DMS 273 (cell line): ENCODE data around the gene PIK3R6.
"Not testable (repeated sequence)": the region's sequence is repeated elsewhere in the genome, so short reads cannot be mapped to it uniquely, and the experiment has no call there.

Experiments used
- DNase-seq: peaks from one replicate; lab custom pipeline; 2025; ENCODE audit not compliant: unreplicated experiment; lab: John Stamatoyannopoulos, UW

Gene PIK3R6

GRCh38 chr17:8894202-8894671, 26.8 kb upstream of the PIK3R6 start:
- no peak for DNase-seq

GRCh38 chr17:8893621-8894201, 26.2 kb upstream of the PIK3R6 start:
- no peak for DNase-seq

GRCh38 chr17:8893059-8893458, 25.6 kb upstream of the PIK3R6 start:
- no peak for DNase-seq

GRCh38 chr17:8892338-8892690, 24.8 kb upstream of the PIK3R6 start:
- no peak for DNase-seq

GRCh38 chr17:8890671-8891070, 23.2 kb upstream of the PIK3R6 start:
- DNase-seq = no peak

- no peak for DNase-seq
Observed at GRCh38 chr17:8889458-8890210, 22.2 kb upstream of the PIK3R6 start.

- no peak for DNase-seq
Observed at GRCh38 chr17:8888704-8889302, 21.3 kb upstream of the PIK3R6 start.

- no peak for DNase-seq
Observed at GRCh38 chr17:8887834-8888703, 20.6 kb upstream of the PIK3R6 start.

GRCh38 chr17:8887301-8887700, 19.8 kb upstream of the PIK3R6 start:
- DNase-seq = no peak

GRCh38 chr17:8885967-8886684, 18.7 kb upstream of the PIK3R6 start:
- DNase-seq = no peak

- DNase-seq = not testable (repeated sequence)
Observed at GRCh38 chr17:8885163-8885966, 17.9 kb upstream of the PIK3R6 start.

- no peak for DNase-seq
Observed at GRCh38 chr17:8884336-8884990, 17.0 kb upstream of the PIK3R6 start.

- no peak for DNase-seq
Observed at GRCh38 chr17:8883353-8883752, 15.9 kb upstream of the PIK3R6 start.

GRCh38 chr17:8881606-8882005, 14.1 kb upstream of the PIK3R6 start:
- DNase-seq = no peak

GRCh38 chr17:8880466-8880865, 13.0 kb upstream of the PIK3R6 start:
- DNase-seq = no peak

- no peak for DNase-seq
Observed at GRCh38 chr17:8879410-8879809, 11.9 kb upstream of the PIK3R6 start.

GRCh38 chr17:8877984-8878383, 10.5 kb upstream of the PIK3R6 start:
- no peak for DNase-seq

GRCh38 chr17:8875957-8876356, 8.5 kb upstream of the PIK3R6 start:
- DNase-seq = no peak

- no peak for DNase-seq
Observed at GRCh38 chr17:8875436-8875835, 8.0 kb upstream of the PIK3R6 start.
